Breast epithelium (tissue), 4 donors: ENCODE results near the gene NRXN2. TPM values are rescaled to one million over a fixed set of nuclear protein-coding genes. Genes with fewer than 3 reads are reported as not detected.

Experiments
- DNase-seq, 2 donors: peaks; one replicate each; pipeline ENCODE4 v3.0.0-alpha.2; 2019; ENCODE audit warnings: low spot score in 2 of 2
- H3K27ac ChIP-seq, 2 donors: fragments of 200-600 bp; sonication (generic) in 1 of 2; one replicate each; pipeline ENCODE4 v1.5.1; 2016 to 2019; ENCODE audit warnings: mild to moderate bottlenecking in 1 of 2
- H3K27me3 ChIP-seq, 2 donors: fragments of 200-600 bp; sonication (generic) in 1 of 2; one replicate each; pipeline versions ENCODE4 v1.5.1 to v1.6.0; 2017 to 2019; ENCODE audit warnings: control low read depth in 1 of 2, mild to moderate bottlenecking in 1 of 2
- H3K36me3 ChIP-seq: fragments of 200-600 bp; one replicate; pipeline ENCODE4 v1.5.1; 2019
- H3K4me1 ChIP-seq, 2 donors: fragments of 200-600 bp; sonication (generic); one replicate each; pipeline ENCODE4 v1.5.1; 2016 to 2019; ENCODE audit warnings: control low read depth in 1 of 2
- H3K4me3 ChIP-seq, 3 donors: fragments of 200-600 bp; sonication (generic); 1 replicate in 2 of 3; 2 replicates in 1 of 3; pipeline ENCODE4 v1.5.1; 2016 to 2019; ENCODE audit warnings: mild to moderate bottlenecking in 3 of 3, moderate library complexity in 2 of 3
- H3K9me3 ChIP-seq, 2 donors: fragments of 200-600 bp; sonication (generic) in 1 of 2; one replicate each; pipeline ENCODE4 v1.5.1; 2016 to 2019; ENCODE audit warnings: control low read depth in 1 of 2
- POLR2A ChIP-seq: fragments of 450-650 bp; IDR thresholded peaks from one replicate; pipeline ENCODE4 v1.6.1; 2016; ENCODE audit warnings: antibody characterized with exemption, mild to moderate bottlenecking, moderate library complexity
- POLR2AphosphoS5 ChIP-seq, 3 donors: sonication (generic); formaldehyde crosslinking; IDR thresholded peaks; one replicate each; pipeline ENCODE4 v1.6.1; 2017; ENCODE audit warnings: antibody characterized with exemption in 3 of 3
- intact Hi-C: fragments of 100-400 bp; cut with DNase I; formaldehyde crosslinking; loops from one replicate; pipeline ENCODE4 v1.15.1; 2023; ENCODE audit warnings: low total_unique reads
- total RNA-seq, 3 donors: library from RNA; depleted of rRNA; stranded (reverse); fragments of >200 nt; gene quantifications; one replicate each; pipeline ENCODE4 v1.1.0, GENCODE V29; 2016
- TF ChIP-seq, protein P1 (sequence below), 3 donors: fragments of 450-650 bp; IDR thresholded peaks; one replicate each; pipeline ENCODE4 v1.5.1; 2016 to 2017; ENCODE audit warnings: antibody characterized with exemption in 3 of 3, mild to moderate bottlenecking in 3 of 3, moderate library complexity in 3 of 3

Gene NRXN2
- total RNA-seq, 3 donors from 2014 or later = 1.8 to 4.3 (median 3.5) TPM

DNA sequence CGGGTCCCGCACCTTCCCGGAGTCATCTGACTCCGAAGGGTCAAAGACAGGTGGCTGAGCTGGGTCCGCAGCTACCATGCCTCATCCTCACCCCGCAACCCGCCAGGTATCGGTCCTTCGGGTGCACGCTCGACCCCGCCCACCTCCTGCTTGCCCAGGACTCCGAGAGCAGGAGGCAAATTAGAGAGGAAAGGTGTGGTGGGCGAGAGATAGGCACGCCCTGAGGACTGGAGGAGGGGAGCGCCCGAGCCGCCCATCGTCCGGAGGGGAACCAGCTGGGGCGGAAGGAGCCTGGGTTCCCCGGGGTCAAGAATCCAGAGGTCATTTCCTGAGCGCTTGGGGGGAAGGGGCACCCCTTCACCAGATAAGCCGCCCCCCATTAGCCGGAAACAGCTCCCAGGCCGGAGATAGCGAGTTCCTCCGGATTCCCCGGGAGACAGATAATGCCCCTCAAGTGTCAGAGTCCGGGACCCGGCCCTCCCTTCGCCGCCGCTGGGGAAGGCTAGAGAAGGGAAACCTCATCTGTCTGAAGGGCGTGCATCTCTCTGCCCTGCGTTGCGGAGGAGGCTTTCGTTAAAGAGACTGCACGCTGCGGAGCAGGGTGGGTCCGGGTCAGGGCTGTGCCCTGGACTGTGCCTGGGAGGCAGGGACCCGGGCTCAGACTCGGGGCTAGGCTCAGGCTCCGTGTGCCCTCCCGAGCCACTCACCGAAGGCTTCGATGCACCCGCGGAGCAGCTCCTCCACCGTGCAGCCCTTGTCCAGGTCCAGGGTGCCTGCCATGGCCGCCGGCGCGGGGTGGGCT, 19.3 kb upstream of the NRXN2 start:
- H3K36me3 ChIP-seq = no peaks in the 10 kb centered on the region
- intact Hi-C loops = no loop called here
- H3K27ac ChIP-seq = peak overlapping the region in 1 of 2 donors; percentile 92
- H3K9me3 ChIP-seq = no peaks in the 10 kb centered on the region
- H3K27me3 ChIP-seq = peaks cover 0 to 22% of the 10 kb centered on the region in 2 donors
- H3K4me1 ChIP-seq = peaks cover 15 to 17% of the 10 kb centered on the region in 2 donors
- DNase-seq = no peak
- peak overlapping the region; percentile 52 to 73 (median 58) for H3K4me3 ChIP-seq
- TF ChIP-seq, protein P1, sequence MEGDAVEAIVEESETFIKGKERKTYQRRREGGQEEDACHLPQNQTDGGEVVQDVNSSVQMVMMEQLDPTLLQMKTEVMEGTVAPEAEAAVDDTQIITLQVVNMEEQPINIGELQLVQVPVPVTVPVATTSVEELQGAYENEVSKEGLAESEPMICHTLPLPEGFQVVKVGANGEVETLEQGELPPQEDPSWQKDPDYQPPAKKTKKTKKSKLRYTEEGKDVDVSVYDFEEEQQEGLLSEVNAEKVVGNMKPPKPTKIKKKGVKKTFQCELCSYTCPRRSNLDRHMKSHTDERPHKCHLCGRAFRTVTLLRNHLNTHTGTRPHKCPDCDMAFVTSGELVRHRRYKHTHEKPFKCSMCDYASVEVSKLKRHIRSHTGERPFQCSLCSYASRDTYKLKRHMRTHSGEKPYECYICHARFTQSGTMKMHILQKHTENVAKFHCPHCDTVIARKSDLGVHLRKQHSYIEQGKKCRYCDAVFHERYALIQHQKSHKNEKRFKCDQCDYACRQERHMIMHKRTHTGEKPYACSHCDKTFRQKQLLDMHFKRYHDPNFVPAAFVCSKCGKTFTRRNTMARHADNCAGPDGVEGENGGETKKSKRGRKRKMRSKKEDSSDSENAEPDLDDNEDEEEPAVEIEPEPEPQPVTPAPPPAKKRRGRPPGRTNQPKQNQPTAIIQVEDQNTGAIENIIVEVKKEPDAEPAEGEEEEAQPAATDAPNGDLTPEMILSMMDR (IDR thresholded peaks at IDR 0.05) = no peak
- no peak for TF ChIP-seq POLR2A

DNA sequence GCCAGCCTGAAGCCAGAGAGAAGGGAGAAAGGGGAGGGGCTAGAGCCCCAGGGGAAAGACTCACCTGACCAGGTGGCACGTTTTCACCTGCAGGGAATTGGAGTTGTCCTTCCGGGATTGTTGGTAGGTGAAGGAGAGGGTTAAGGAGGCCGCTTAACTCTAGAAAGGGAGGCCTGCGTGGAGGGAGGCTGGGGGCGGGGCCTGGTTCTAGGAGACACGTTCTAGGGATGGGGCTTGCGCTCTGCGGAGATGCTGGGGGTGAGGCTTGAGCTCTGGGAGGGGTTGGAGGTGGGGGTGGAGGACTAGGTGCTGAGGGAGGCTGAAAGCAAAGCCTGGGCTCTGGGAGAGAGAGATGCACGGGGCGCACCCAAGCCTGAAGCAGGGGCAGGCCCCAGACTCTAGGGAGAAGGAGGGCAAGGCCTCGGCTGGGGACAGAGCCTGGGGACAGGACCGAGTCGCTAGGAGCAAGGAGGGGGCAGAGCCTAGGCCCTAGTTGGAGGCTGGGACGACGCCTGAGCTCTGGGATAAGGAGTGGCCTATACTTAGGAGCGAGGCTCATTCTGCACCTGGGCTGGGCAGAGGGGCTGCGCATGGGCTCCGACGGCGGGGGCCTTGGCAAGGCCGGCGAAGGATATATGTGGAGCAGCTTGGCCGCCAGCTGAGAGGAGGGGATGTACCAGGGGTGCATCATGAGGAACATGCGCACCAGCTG, 18.5 kb upstream of the NRXN2 start:
- H3K4me1 ChIP-seq = peaks cover 15 to 17% of the 10 kb centered on the region in 2 donors
- no peak for DNase-seq
- peak overlapping the region; percentile 52 to 73 (median 58) for H3K4me3 ChIP-seq
- no peaks in the 10 kb centered on the region for H3K9me3 ChIP-seq
- no peaks in the 10 kb centered on the region for H3K36me3 ChIP-seq
- intact Hi-C loops = no loop called here
- no peak for TF ChIP-seq POLR2AphosphoS5 (IDR thresholded peaks at IDR 0.05)
- TF ChIP-seq, protein P1 (IDR thresholded peaks at IDR 0.05) = no peak
- TF ChIP-seq POLR2A = no peak
- H3K27me3 ChIP-seq = peaks cover 0 to 22% of the 10 kb centered on the region in 2 donors
- H3K27ac ChIP-seq = peak overlapping the region in 1 of 2 donors; percentile 92

DNA sequence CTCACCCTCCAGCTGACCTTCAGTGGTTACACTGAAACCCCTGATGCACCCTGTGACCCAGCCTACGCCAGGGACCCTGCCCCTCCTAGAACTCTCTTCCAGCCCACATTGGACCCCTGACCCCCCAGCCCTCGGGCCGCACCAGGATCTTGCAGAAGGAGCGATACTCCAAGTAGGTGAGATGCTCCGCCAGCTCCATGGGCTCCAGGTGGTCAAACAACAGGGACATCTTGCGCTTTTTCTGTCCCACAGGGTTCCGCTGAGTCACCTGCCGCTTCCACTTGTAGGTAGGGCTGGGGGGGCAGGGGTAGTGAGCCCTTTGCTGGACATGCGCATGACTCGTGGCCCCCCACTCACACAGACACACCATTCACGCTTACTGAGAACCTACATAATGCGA, 16.9 kb upstream of the NRXN2 start:
- H3K9me3 ChIP-seq = no peaks in the 10 kb centered on the region

DNA sequence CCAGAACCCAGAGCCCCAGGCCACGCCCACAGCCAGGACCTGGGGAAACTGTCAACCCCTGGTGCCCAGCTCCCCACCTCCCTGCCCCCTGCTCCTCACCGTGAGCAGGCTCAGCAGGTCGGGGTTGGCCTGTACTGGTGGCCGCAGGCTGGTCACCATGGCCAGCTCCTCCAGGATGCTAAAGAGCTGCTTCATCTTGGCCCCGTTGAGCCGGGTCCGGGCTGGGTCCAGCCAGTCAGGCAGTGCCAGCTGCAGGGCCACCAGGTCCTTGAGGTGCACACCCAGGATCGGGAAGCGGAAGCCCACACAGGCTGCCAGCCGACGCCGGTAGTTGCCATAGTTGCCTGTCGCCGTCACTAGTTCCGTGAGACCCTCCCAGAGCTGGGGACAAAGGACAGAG, 13.7 kb upstream of the NRXN2 start:
- DNase-seq = no peak
- Histone ChIP-seq H3K4me1 (no peaks in the 10 kb centered on the region), H3K27ac (no peak overlapping the region), H3K27me3 (no peaks in the 10 kb centered on the region), H3K9me3 (no peaks in the 10 kb centered on the region), H3K4me3 (no peak overlapping the region), H3K36me3 (no peaks in the 10 kb centered on the region)
- intact Hi-C loops = no loop called here
- TF ChIP-seq POLR2AphosphoS5 (IDR thresholded peaks at IDR 0.05) (no peak), POLR2A (no peak)
- TF ChIP-seq, protein P1 (IDR thresholded peaks at IDR 0.05) = no peak

More for the DNA sequence above, 16.9 kb upstream of the NRXN2 start:
- Histone ChIP-seq H3K36me3 (no peaks in the 10 kb centered on the region), H3K4me3 (no peak overlapping the region), H3K27ac (no peak overlapping the region), H3K4me1 (peaks cover 8 to 13% of the 10 kb centered on the region in 2 donors), H3K27me3 (peaks cover 0 to 18% of the 10 kb centered on the region in 2 donors)
- intact Hi-C loops = no loop called here
- no peak for DNase-seq
- TF ChIP-seq, protein P1 (IDR thresholded peaks at IDR 0.05) = no peak
- TF ChIP-seq POLR2A = no peak
- TF ChIP-seq POLR2AphosphoS5 (IDR thresholded peaks at IDR 0.05) = no peak

DNA sequence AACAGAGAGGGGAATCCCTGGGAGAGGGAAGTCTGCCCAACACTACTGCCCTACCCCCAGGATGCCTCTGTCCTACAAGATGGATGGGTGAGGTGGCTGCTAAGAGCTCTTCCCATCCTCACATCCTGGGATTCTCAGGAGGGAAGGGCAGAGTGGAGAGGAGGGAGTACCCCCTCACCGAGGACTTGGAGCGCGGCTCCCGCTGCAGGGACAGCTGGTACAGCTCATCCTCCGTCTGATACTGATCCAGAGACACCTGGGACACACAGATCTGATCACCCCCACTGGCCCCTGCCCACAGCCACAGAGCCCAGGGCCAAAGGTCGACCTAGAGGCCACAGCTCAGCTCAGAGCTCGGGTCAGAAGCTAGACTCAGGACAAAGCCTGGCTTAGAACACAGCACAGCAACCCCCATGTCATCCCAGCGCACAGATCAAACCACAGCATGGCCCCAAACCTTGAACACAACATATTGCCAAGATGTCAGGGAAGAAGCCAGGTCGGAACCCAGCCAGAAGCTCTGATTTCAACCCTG, 12.8 kb upstream of the NRXN2 start:
- no peaks in the 10 kb centered on the region for H3K9me3 ChIP-seq
- no peaks in the 10 kb centered on the region for H3K36me3 ChIP-seq
- TF ChIP-seq POLR2A (no peak), POLR2AphosphoS5 (IDR thresholded peaks at IDR 0.05) (no peak)
- TF ChIP-seq, protein P1 (IDR thresholded peaks at IDR 0.05) = no peak
- H3K27me3 ChIP-seq = no peaks in the 10 kb centered on the region
- no peak overlapping the region for H3K4me3 ChIP-seq
- intact Hi-C loops = no loop called here
- H3K4me1 ChIP-seq = no peaks in the 10 kb centered on the region
- DNase-seq = no peak
- H3K27ac ChIP-seq = no peak overlapping the region
